ENCODE measurements around the gene MBLAC1.
"Not testable (repeated sequence)": the region's sequence is repeated elsewhere in the genome, so short reads cannot be mapped to it uniquely, and the experiment has no call there.

MBLAC1 gene

GRCh38 chr7:100124301-100125230 lies 2.2 kb upstream of the MBLAC1 start:
- Histone ChIP-seq H3K9me3 (ENCODE audit: low read depth, low read length) (no peaks in the 10 kb centered on the region), H3K27ac (0 out of 2 replicates have a peak overlapping the region, but pooled peaks have one; percentile 50), H3K9ac (ENCODE audit: insufficient read length) (no peak overlapping the region), H3K36me3 (ENCODE audit: insufficient read depth, low read length) (no peaks in the 10 kb centered on the region), H3K4me3 (no peak overlapping the region)
- no peak for DNase-seq (ENCODE audit: low read depth, low spot score)
- TF ChIP-seq POLR2AphosphoS5 (IDR thresholded peaks at IDR 0.05; ENCODE audit: borderline replicate concordance, low read depth, low read length) (no peak), FOXP2 (optimal IDR thresholded peaks at IDR 0.05; ENCODE audit: control extremely low read depth, extremely low read length, insufficient read depth) (no peak), EZH2 (IDR thresholded peaks at IDR 0.05) (no peak)

DNA sequence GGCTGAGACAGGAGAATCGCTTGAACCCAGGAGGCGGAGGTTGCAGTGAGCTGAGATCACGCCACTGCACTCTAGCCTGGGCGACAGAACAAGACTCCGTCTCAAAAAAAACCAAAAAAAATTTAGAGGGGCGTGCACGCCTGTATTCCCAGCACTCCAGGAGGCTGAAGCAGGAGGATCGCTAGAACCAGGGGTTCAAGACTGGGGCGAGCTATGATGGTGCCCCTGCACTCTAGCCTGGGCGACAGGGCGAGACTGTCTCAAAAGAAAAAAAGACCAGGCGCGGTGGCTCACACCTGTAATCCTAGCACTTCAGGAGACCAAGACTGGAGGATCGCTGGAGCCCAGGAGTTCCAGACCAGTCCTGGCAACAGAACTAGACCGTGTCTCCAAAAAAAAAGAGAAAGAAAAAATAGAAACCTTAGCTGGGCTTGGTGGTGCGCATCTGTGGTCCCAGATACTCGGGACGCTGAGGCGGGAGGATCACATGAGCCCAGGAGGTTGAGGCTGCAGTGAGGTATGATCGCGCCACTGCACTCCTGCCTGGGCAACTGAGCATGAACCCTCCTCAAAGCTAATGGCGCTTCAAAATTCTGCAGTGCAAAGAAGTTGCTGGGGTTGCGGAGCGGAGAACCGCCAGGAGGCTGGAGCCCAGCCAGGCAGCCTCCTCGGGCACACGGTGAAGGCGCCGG lies 382 bp upstream of the MBLAC1 start:
- H3K9ac ChIP-seq (ENCODE audit: insufficient read length), result peak overlapping the region; percentile 90
- H3K27ac ChIP-seq, result peak overlapping the region; percentile 98
- peak overlapping the region; percentile 89 for H3K4me3 ChIP-seq
- DNase-seq (ENCODE audit: low read depth, low spot score), result no peak
- H3K9me3 ChIP-seq (ENCODE audit: low read depth, low read length), result no peaks in the 10 kb centered on the region
- H3K36me3 ChIP-seq (ENCODE audit: insufficient read depth, low read length), result no peaks in the 10 kb centered on the region
- TF ChIP-seq FOXP2 (optimal IDR thresholded peaks at IDR 0.05; ENCODE audit: control extremely low read depth, extremely low read length, insufficient read depth) (no peak), POLR2AphosphoS5 (IDR thresholded peaks at IDR 0.05; ENCODE audit: borderline replicate concordance, low read depth, low read length) (no peak), EZH2 (IDR thresholded peaks at IDR 0.05) (no peak)

DNA sequence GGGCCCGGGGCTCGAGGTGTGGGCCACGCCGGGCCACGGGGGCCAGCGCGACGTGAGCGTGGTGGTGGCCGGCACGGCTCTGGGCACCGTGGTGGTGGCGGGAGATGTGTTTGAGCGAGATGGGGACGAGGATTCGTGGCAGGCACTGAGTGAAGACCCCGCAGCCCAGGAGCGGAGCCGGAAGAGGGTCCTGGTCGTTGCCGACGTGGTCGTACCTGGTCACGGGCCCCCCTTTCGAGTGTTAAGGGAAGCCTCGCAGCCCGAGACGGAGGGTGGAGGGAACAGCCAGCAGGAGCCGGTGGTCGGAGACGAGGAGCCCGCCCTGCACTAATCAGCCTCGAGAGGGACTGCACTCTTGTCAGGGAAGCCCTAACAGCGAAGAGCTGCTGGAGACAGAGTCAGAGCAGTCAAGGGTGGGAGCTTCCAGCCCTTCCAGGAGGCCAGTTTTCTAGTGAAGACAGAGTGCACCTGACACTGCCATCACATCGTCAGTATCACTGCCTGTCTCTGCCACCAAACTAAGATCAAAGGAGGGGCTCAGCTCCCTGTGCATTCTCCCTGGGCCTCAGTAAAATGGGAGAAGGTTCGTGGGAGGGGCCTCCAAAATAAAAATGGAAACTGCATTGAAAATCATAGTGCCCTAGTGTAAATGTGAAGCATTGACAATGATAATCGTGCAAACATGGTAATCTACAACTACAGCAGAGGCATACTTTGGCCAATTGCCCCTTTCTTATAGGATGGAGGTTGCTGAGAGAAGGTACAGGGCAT lies 1.3 kb downstream of the MBLAC1 start:
- no peak for TF ChIP-seq FOXP2 (optimal IDR thresholded peaks at IDR 0.05; ENCODE audit: control extremely low read depth, extremely low read length, insufficient read depth)
- no peak; the same call in none of the 2 replicates for TF ChIP-seq POLR2AphosphoS5 (IDR thresholded peaks at IDR 0.05; ENCODE audit: borderline replicate concordance, low read depth, low read length)
- TF ChIP-seq EZH2 (IDR thresholded peaks at IDR 0.05), result no peak
- Histone ChIP-seq H3K9me3 (ENCODE audit: low read depth, low read length) (no peaks in the 10 kb centered on the region), H3K4me3 (peak overlapping the region; percentile 89), H3K27ac (no peak overlapping the region), H3K36me3 (ENCODE audit: insufficient read depth, low read length) (no peaks in the 10 kb centered on the region), H3K9ac (ENCODE audit: insufficient read length) (peak overlapping the region; percentile 90)
- no peak for DNase-seq (ENCODE audit: low read depth, low spot score)

DNA sequence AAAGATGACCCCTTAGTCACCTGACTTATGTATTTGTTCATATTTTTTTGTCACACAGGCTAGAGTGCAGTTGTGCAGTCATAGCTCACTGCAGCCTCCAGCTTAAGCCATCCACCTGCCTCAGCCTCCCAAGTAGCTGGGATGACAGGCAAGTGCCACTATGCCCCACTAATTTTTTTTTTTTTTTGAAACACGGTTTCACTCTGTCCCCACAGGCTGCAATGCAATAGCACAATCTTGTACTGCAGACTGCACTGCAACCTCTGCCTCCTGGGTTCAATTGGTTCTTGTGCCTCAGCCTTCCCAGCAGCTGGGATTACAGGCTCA lies 1.8 kb downstream of the MBLAC1 start:
- TF ChIP-seq FOXP2 (optimal IDR thresholded peaks at IDR 0.05; ENCODE audit: control extremely low read depth, extremely low read length, insufficient read depth) (no peak), EZH2 (IDR thresholded peaks at IDR 0.05) (no peak), POLR2AphosphoS5 (IDR thresholded peaks at IDR 0.05; ENCODE audit: borderline replicate concordance, low read depth, low read length) (no peak)
- Histone ChIP-seq H3K27ac (no peak overlapping the region), H3K36me3 (ENCODE audit: insufficient read depth, low read length) (no peaks in the 10 kb centered on the region), H3K9me3 (ENCODE audit: low read depth, low read length) (no peaks in the 10 kb centered on the region), H3K4me3 (no peak overlapping the region; the same call in 1 of the 2 replicates), H3K9ac (ENCODE audit: insufficient read length) (no peak overlapping the region)
- DNase-seq (ENCODE audit: low read depth, low spot score), result no peak

GRCh38 chr7:100130220-100130607 lies 3.4 kb downstream of the MBLAC1 start:
- H3K27ac ChIP-seq; H3K9ac ChIP-seq (ENCODE audit: insufficient read length); DNase-seq (ENCODE audit: low read depth, low spot score); H3K36me3 ChIP-seq (ENCODE audit: insufficient read depth, low read length); H3K4me3 ChIP-seq; H3K9me3 ChIP-seq (ENCODE audit: low read depth, low read length): not testable (repeated sequence)

GRCh38 chr7:100130608-100131453 lies 4.1 kb downstream of the MBLAC1 start:
- DNase-seq (ENCODE audit: low read depth, low spot score), result no peak
- no peak for TF ChIP-seq POLR2AphosphoS5 (IDR thresholded peaks at IDR 0.05; ENCODE audit: borderline replicate concordance, low read depth, low read length)
- H3K4me3 ChIP-seq, result peak overlapping the region; percentile 70
- no peak overlapping the region for H3K27ac ChIP-seq
- H3K9me3 ChIP-seq (ENCODE audit: low read depth, low read length), result no peaks in the 10 kb centered on the region
- peak overlapping the region; percentile 35 for H3K9ac ChIP-seq (ENCODE audit: insufficient read length)
- no peaks in the 10 kb centered on the region for H3K36me3 ChIP-seq (ENCODE audit: insufficient read depth, low read length)

- TF ChIP-seq EZH2 (IDR thresholded peaks at IDR 0.05) (no peak), FOXP2 (optimal IDR thresholded peaks at IDR 0.05; ENCODE audit: control extremely low read depth, extremely low read length, insufficient read depth) (no peak), POLR2AphosphoS5 (IDR thresholded peaks at IDR 0.05; ENCODE audit: borderline replicate concordance, low read depth, low read length) (no peak)
- H3K27ac ChIP-seq, result no peak overlapping the region
- H3K9me3 ChIP-seq (ENCODE audit: low read depth, low read length), result no peaks in the 10 kb centered on the region
- H3K4me3 ChIP-seq, result no peak overlapping the region
- no peak for DNase-seq (ENCODE audit: low read depth, low spot score)
- no peaks in the 10 kb centered on the region for H3K36me3 ChIP-seq (ENCODE audit: insufficient read depth, low read length)
- H3K9ac ChIP-seq (ENCODE audit: insufficient read length), result no peak overlapping the region
These were observed 5.4 kb downstream of the MBLAC1 start for GRCh38 chr7:100132126-100132525.

All from SK-N-MC (cell line).